ENCODE data around the gene TLE6.

- TF ChIP-seq RAD21 (IDR thresholded peaks at IDR 0.05; ENCODE audit: insufficient read depth, low read depth, low read length) = no peak
- TF ChIP-seq, protein P1, sequence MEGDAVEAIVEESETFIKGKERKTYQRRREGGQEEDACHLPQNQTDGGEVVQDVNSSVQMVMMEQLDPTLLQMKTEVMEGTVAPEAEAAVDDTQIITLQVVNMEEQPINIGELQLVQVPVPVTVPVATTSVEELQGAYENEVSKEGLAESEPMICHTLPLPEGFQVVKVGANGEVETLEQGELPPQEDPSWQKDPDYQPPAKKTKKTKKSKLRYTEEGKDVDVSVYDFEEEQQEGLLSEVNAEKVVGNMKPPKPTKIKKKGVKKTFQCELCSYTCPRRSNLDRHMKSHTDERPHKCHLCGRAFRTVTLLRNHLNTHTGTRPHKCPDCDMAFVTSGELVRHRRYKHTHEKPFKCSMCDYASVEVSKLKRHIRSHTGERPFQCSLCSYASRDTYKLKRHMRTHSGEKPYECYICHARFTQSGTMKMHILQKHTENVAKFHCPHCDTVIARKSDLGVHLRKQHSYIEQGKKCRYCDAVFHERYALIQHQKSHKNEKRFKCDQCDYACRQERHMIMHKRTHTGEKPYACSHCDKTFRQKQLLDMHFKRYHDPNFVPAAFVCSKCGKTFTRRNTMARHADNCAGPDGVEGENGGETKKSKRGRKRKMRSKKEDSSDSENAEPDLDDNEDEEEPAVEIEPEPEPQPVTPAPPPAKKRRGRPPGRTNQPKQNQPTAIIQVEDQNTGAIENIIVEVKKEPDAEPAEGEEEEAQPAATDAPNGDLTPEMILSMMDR (IDR thresholded peaks at IDR 0.05 in 2 of 3, conservative IDR thresholded peaks at IDR 0.05 in 1 of 3; ENCODE audit: control insufficient read depth in 2 of 3, extremely low read depth in 1 of 3, insufficient read depth in 1 of 3, low read depth in 3 of 3, low read length in 3 of 3) = no peak
- TF ChIP-seq SMAD1 (IDR thresholded peaks at IDR 0.05; ENCODE audit: low read depth, partially characterized antibody) = no peak
- no peak for TF ChIP-seq CEBPB (IDR thresholded peaks at IDR 0.05; ENCODE audit: borderline replicate concordance in 1 of 2, low read depth in 2 of 2, low read length in 2 of 2)
- no peak for TF ChIP-seq EP300 (IDR thresholded peaks at IDR 0.05; ENCODE audit: borderline replicate concordance in 1 of 2, control insufficient read depth in 1 of 2, low read depth in 2 of 2, low read length in 2 of 2)
- no peak for TF ChIP-seq STAT1 (conservative IDR thresholded peaks at IDR 0.05)
- no peak for TF ChIP-seq CHD1 (IDR thresholded peaks at IDR 0.05; ENCODE audit: low read depth, low read length)
Observed at GRCh38 chr19:2960120-2960519, 17.2 kb upstream of the TLE6 start.

All from GM12878 (cell line).